Effector memory CD4-positive, alpha-beta T cell (primary cell): ENCODE measurements around the gene CARHSP1.

ENCODE experiments used
- DNase-seq, 3 donors: peaks; one replicate each; pipeline ENCODE4 v3.0.0-alpha.2; 2020
- H3K27ac ChIP-seq: 2 replicates; pipeline ENCODE4 v1.7.0; 2013; ENCODE audit warnings: mild to moderate bottlenecking, low read length, moderate library complexity; ENCODE audit not compliant: insufficient read depth, poor library complexity, severe bottlenecking
- H3K27me3 ChIP-seq: replicated peaks from 2 replicates; pipeline ENCODE4 v1.7.0; 2013; ENCODE audit warnings: mild to moderate bottlenecking, low read length; ENCODE audit not compliant: insufficient read depth, control insufficient read depth, poor library complexity, severe bottlenecking
- H3K36me3 ChIP-seq: 2 replicates; pipeline ENCODE4 v1.7.0; 2013; ENCODE audit warnings: mild to moderate bottlenecking, low read length, moderate library complexity; ENCODE audit not compliant: control insufficient read depth, insufficient read depth
- H3K4me1 ChIP-seq: 2 replicates; pipeline ENCODE4 v1.7.0; 2013; ENCODE audit warnings: low read length, mild to moderate bottlenecking; ENCODE audit not compliant: control insufficient read depth, insufficient read depth, poor library complexity, severe bottlenecking
- H3K4me3 ChIP-seq: 2 replicates; pipeline ENCODE4 v1.7.0; 2013; ENCODE audit warnings: low read length, low read depth, mild to moderate bottlenecking; ENCODE audit not compliant: insufficient read depth, poor library complexity, severe bottlenecking
- H3K9me3 ChIP-seq: 2 replicates; pipeline ENCODE4 v1.7.0; 2013; ENCODE audit warnings: mild to moderate bottlenecking, low read length, moderate library complexity; ENCODE audit not compliant: control insufficient read depth

CARHSP1 gene

DNA sequence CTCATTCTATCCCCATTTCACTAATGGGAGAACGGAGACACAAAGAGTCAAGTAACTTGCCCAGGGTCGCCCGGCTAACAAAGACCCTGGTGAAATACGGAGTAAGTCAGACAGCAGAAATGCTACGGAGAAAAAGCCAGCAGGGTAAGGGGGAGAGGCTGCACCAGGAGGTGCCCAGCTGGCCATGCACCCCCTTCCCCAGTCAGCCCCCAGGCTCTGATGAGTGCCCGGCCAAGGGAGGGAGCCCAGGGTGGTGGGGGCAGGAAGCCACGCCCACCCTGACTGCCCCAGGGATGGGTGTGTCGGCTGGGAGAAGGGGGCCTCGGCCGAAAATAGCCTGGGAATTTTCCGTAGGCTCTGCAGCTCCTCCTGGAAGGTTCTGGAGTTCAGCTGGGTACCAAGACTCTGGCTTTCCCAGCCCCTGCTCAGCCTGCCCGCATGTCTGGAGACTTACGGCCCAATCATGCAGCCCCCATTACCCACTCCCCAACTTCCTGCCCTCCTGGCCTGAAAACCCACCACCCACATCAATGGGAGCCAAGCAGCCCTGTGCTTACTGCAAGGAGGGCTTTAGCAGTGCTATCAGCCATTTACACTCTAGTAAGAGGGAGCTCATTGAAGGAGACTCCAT, 4.2 kb downstream of the CARHSP1 start:
- no peak for DNase-seq
- H3K27ac ChIP-seq = no peak overlapping the region
- H3K36me3 ChIP-seq = no peaks in the 10 kb centered on the region
- H3K27me3 ChIP-seq = no peaks in the 10 kb centered on the region
- no peaks in the 10 kb centered on the region for H3K9me3 ChIP-seq
- H3K4me1 ChIP-seq = peaks cover 12% of the 10 kb centered on the region
- no peak overlapping the region for H3K4me3 ChIP-seq

DNA sequence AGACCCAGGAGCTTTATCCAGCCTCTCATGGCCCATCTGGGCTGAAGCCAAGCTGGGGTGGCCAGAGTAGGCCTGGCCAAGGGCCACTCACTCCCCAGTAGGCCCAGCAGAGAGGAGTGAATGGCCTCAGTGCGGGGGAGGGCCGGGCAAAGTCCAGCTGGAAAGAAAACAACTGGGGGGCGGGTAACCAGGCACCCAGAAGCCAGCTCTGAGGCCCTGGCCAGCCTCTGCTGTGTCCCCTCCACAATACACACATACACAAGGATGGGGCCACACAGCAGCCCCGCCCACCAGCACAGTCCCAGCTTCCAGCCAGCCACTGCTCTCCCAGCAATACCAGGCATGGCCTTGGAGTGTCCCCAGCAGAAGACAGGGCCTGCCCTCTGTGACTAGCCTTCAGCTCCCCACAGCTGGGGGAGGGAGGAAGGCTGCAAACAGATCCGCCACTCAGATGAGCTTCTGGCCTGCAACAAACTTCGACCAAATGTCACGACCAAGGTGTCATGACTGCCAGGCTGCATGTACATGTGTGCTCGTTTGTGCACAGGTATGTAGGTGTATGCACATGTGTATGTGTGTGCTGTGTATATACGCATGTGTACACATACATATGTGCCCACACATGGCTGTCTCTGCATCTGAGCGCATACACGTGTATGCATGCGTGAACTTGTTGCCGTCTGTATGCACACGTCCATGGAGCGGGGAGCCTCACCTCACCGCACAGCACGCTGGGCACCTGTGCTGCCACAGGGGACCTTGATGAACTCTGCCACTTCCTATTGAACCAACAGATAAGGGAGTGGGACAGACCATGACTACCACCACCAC, 5.0 kb downstream of the CARHSP1 start:
- Histone ChIP-seq H3K9me3 (no peaks in the 10 kb centered on the region), H3K36me3 (no peaks in the 10 kb centered on the region), H3K27me3 (no peaks in the 10 kb centered on the region), H3K4me3 (no peak overlapping the region), H3K4me1 (peaks cover 12% of the 10 kb centered on the region), H3K27ac (no peak overlapping the region)
- no peak for DNase-seq

DNA sequence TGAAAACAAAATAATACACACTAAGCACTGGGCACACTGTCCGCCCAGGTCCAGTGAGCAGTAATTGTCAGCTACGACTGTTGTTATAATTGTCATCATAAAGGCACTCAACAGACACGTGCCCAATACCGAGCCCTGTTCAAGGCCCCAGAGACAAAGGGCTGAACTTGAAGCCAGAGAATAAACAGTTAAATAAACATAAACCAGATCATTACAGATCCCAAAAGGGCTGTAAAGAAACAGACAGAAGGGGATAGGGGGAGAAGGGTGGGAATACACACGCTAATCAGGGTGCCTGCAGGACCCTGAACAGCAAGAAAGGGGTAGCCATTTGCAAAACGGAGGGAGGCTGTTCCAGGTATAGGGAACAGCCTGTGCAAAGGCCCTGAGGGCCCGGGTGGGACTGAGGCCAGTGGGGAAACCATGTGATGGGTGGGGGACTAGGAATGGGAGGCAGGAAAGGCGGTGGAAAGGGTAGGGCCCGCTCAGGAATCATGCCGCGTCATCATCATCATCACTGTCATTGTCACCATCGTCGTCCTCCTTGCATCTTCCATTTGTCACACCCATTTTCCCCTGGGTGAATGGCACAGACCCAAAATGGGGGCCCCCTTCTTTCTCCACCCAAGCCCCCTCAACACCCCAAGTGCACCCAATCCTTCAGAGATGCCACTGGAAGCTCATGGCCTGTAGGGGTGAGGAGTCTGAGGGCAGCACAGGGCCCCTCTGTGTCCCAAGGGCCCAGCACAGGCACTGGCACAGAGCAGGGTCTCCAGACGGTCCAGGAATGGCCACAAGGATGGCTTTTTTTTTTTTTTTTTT, 6.3 kb downstream of the CARHSP1 start:
- Histone ChIP-seq H3K36me3 (peaks cover 6% of the 10 kb centered on the region), H3K4me3 (no peak overlapping the region), H3K4me1 (peaks cover 8% of the 10 kb centered on the region), H3K27ac (no peak overlapping the region), H3K9me3 (no peaks in the 10 kb centered on the region), H3K27me3 (no peaks in the 10 kb centered on the region)
- DNase-seq = no peak

DNA sequence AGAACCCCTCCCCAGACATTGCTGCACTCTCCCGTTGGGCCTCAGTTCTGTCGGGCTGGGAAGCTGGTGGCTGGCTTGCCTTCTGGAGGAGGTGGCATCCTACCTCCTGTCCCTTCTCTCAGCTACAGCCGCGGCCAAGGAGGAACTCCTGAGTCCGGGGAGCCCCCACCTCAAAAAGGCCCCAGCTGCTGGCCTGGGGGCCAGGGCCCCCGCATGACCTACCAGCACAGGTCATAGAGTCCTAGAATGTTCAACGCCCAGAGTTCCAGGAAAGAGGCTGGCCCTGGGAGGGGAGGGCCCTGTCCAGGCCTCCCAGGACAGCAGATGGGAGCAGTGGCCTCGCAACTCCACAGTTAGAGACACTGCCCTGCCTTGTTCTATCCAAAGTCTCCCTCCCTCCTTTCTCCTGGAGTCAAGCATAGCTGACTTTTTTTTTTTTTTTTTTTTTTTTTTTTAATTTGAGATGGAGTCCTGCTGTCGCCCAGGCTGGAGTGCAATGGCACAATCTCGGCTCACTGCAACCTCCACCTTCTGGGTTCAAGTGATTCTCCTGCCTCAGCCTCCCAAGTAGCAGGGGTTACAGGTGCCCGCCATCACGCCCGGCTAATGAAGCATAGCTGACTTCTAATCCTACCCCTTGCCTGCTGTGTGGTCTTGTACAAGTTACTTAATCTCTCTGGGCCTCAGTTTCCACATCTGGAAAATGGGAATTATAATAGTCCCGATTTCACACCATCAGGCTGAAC, 7.1 kb downstream of the CARHSP1 start:
- no peak for DNase-seq
- H3K36me3 ChIP-seq = peaks cover 6% of the 10 kb centered on the region
- no peak overlapping the region for H3K27ac ChIP-seq
- H3K4me1 ChIP-seq = peaks cover 3% of the 10 kb centered on the region
- H3K9me3 ChIP-seq = no peaks in the 10 kb centered on the region
- no peaks in the 10 kb centered on the region for H3K27me3 ChIP-seq
- no peak overlapping the region for H3K4me3 ChIP-seq

DNA sequence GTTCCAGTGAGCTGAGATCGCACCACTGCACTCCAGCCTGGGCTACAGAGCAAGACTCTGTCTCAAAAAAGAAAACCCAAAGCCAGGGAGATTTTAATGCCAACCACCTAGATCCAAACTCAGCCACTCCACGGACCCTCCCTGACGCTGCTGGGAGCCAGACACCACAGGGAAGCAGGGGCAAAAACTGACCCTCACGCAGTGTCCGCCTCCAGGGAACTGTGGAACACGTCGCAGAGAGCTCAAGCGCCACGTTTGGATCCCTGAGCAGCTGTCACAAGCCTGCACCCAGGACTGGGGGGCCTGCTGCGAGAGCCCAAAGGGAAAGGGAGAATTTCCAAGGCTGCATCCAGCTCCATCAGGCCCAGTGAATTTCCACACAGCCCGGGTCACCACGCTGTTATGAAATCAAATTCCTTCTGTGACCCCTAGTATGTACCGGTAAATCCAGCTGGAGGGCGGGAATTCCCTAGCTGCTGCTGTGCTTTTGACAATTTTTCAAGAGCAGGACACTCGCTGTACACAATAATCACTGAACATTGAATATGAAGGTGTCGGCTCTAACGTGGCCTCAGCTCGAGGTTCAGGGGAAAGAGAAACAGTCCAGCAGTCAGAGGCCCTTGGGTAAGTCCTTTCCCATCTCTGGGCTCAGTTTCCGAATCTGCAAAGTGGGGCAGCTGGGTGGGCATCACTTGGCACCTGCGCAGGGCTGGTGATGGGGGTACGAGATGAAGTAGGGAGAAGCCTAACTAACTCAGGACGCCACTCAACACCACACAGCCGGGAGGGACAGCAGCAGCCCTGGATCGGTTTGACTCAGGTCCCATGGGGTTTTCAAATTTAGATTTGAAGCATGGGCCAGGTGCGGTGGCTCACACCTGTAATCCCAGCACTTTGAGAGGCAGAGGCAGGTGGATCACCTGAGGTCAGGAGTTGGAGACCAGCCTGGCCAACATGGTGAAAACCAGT, 8.6 kb downstream of the CARHSP1 start:
- Histone ChIP-seq H3K36me3 (peaks cover 14% of the 10 kb centered on the region), H3K4me1 (peaks cover 10% of the 10 kb centered on the region), H3K4me3 (no peak overlapping the region), H3K27ac (no peak overlapping the region), H3K9me3 (no peaks in the 10 kb centered on the region), H3K27me3 (no peaks in the 10 kb centered on the region)
- DNase-seq = no peak

DNA sequence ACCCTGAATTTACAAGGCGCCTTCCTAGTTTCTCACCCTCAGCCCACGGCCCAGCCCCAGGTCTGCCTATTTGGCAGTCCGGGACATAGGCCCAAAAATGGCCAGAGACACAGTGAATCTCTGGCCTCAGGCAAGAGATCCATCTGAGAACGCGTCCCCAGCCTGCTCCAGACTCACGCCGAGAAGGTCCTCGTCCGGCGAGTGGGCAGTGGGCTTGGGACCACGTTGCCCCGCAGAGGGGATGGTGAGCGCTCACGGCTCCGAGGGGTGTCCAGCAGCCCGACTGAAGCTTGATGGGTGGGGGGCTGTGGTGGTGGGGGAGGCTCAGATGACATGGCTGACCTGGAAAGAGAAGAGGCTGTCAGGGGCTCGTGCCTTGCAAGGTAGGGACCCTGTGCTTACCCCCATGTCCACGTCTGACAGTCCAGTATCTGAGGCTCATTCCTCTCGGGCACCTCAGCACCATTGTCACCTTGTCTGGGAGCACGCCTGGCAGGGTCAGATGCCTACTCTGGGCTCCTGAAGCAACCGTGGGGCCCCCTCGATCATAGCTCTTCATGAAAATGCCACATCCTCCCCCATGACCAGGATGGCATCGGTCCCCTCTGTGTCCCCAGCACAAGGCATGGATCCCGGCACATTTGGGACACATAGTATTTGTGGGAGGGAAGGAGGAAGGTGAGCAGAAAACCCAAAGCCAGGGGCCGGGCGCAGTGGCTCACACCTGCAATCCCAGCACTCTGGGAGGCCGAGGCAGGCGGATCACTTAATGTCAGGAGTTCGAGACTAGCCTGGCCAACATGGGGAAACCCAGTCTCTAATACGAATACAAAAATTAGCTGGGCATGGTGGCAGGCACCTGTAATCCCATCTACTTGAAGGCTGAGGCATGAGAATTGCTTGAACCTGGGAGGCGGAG, 9.6 kb downstream of the CARHSP1 start:
- Histone ChIP-seq H3K4me1 (peaks cover 10% of the 10 kb centered on the region), H3K36me3 (peaks cover 23% of the 10 kb centered on the region), H3K27me3 (no peaks in the 10 kb centered on the region), H3K9me3 (no peaks in the 10 kb centered on the region), H3K27ac (no peak overlapping the region), H3K4me3 (no peak overlapping the region)
- DNase-seq = no peak

DNA sequence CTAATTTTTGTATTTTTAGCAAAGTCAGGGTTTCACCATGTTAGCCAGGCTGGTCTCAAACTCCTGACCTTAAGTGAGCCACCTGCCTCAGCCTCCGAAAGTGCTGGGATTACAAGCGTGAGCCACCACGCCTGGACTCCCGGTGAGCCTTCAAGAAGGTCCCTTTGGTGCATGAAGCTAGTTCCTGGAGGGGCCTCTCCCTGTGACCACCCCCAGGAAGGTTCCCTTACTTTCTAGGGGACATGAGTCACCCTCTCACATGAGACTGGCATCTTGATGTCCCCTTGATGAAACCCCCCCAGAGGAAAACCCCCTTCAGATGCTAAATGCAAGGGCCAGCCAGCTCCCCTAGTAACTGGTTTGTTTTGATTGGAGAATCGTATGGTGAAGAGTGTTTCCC, 12.8 kb downstream of the CARHSP1 start:
- DNase-seq = no peak
- Histone ChIP-seq H3K27me3 (no peaks in the 10 kb centered on the region), H3K4me3 (no peak overlapping the region), H3K27ac (no peak overlapping the region), H3K4me1 (peaks cover 10% of the 10 kb centered on the region), H3K9me3 (no peaks in the 10 kb centered on the region), H3K36me3 (peaks cover 30% of the 10 kb centered on the region)

DNA sequence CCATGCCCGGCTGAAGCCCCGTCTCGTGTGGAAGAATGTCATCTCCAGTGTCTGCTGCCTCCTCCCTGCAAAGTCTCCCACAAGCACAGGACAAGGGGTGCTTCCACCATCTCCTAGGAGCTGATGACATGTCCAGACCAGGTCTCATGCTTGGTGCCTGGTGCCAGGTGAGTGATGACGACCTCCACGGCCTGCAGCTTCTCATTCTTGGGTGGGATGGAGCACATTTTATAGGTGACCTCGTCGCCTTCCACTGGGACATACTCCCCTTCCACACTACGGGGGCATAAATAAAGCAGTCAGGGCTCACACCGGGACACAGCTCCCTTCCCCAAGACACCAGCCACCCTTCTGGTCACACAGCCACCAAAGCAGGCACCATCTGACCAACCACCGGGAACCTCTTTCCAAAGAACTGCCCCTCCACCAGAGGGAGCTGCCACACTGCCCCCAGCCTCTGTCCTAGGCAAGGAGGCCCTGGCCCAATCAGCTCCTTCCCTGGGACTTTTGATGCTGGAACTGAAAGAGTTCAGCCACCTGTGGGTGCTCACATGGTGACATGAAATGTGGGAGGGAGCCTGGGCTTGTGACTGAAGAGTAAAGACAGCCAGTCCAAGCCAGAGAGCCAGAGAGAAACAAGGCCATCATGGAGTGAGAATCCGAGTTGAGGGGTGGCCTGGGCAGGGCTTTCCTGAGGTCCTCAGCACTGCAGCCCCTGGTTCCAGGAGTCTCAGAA, 13.6 kb downstream of the CARHSP1 start:
- H3K4me1 ChIP-seq = peaks cover 10% of the 10 kb centered on the region
- no peak for DNase-seq
- no peak overlapping the region for H3K27ac ChIP-seq
- no peaks in the 10 kb centered on the region for H3K9me3 ChIP-seq
- H3K27me3 ChIP-seq = no peaks in the 10 kb centered on the region
- peaks cover 30% of the 10 kb centered on the region for H3K36me3 ChIP-seq
- no peak overlapping the region for H3K4me3 ChIP-seq
